HepG2 (cell line): Measurements from ENCODE around the gene NINL. TPM values are rescaled to one million over a fixed set of nuclear protein-coding genes. Genes with fewer than 3 reads are reported as not detected.

Experiments
- BCL3 ChIP-seq: sonication (generic); formaldehyde crosslinking; IDR thresholded peaks from 2 replicates; pipeline ENCODE4 v1.5.1; 2020; ENCODE audit warnings: mild to moderate bottlenecking, missing genetic modification reagents, moderate library complexity
- ELF4 ChIP-seq: sonication (generic); formaldehyde crosslinking; IDR thresholded peaks from 2 replicates; pipeline ENCODE4 v1.5.0; 2020; ENCODE audit warnings: missing genetic modification reagents, mild to moderate bottlenecking, moderate library complexity, borderline replicate concordance
- ELK4 ChIP-seq: sonication (generic); formaldehyde crosslinking; IDR thresholded peaks from 2 replicates; pipeline ENCODE4 v1.9.0; 2021; ENCODE audit warnings: missing genetic modification reagents, borderline replicate concordance
- GLI4 ChIP-seq: sonication (generic); formaldehyde crosslinking; IDR thresholded peaks from 2 replicates; pipeline ENCODE4 v1.5.1; 2020; ENCODE audit warnings: missing genetic modification reagents, mild to moderate bottlenecking, moderate library complexity, borderline replicate concordance
- HES4 ChIP-seq: sonication (generic); formaldehyde crosslinking; IDR thresholded peaks from 2 replicates; pipeline ENCODE4 v1.9.0; 2021; ENCODE audit warnings: mild to moderate bottlenecking, missing genetic modification reagents, borderline replicate concordance
- PRDM15 ChIP-seq: sonication (generic); formaldehyde crosslinking; IDR thresholded peaks from 2 replicates; pipeline ENCODE4 v1.4.0; 2020; ENCODE audit warnings: missing genetic modification reagents
- RFX1 ChIP-seq: fragments of 450-650 bp; IDR thresholded peaks from 2 replicates; pipeline ENCODE4 v1.6.1; 2017
- TAF15 ChIP-seq: fragments of 200-400 bp; formaldehyde crosslinking; IDR thresholded peaks from one replicate; pipeline ENCODE4 v1.6.1; 2018; ENCODE audit warnings: mild to moderate bottlenecking, low read depth, low read length; ENCODE audit not compliant: poor library complexity, severe bottlenecking
- TRIM22 ChIP-seq: fragments of 450-650 bp; IDR thresholded peaks from 2 replicates; pipeline ENCODE4 v1.6.1; 2017
- XRCC5 ChIP-seq: fragments of 200-400 bp; formaldehyde crosslinking; optimal IDR thresholded peaks from 2 replicates; pipeline ENCODE3; 2017; ENCODE audit warnings: mild to moderate bottlenecking, low read length
- ZBTB38 ChIP-seq: sonication (generic); formaldehyde crosslinking; IDR thresholded peaks from 2 replicates; pipeline ENCODE4 v1.5.1; 2020; ENCODE audit warnings: mild to moderate bottlenecking, missing genetic modification reagents
- ZNF280B ChIP-seq: sonication (generic); formaldehyde crosslinking; IDR thresholded peaks from 2 replicates; pipeline ENCODE4 v1.5.0; 2020; ENCODE audit warnings: missing genetic modification reagents, mild to moderate bottlenecking, borderline replicate concordance
- ZNF512B ChIP-seq: sonication (generic); formaldehyde crosslinking; IDR thresholded peaks from 2 replicates; pipeline ENCODE4 v1.5.1; 2020; ENCODE audit warnings: missing genetic modification reagents, mild to moderate bottlenecking, borderline replicate concordance
- ZNF619 ChIP-seq: sonication (generic); formaldehyde crosslinking; IDR thresholded peaks from 2 replicates; pipeline ENCODE4 v1.4.0; 2020; ENCODE audit warnings: mild to moderate bottlenecking, missing genetic modification reagents
- ZNF788 ChIP-seq: sonication (generic); formaldehyde crosslinking; IDR thresholded peaks from 2 replicates; pipeline ENCODE4 v1.5.0; 2020; ENCODE audit warnings: mild to moderate bottlenecking, missing genetic modification reagents, borderline replicate concordance
- polyA plus RNA-seq, 8 experiments: library from polyadenylated mRNA; depleted of rRNA in 3 of 8; stranded (reverse) in 7 of 8; unstranded in 1 of 8; fragments of >200 nt; fragmentation: Illumina TruSeq in 4 of 8; extraction: Trizol in 4 of 8; gene quantifications; 2 replicates each; pipeline versions ENCODE4 v1.2.1 to v1.2.3, GENCODE V29; 2011 to 2016; ENCODE audit warnings: low read depth in 4 of 8, missing spikeins in 1 of 8, mixed read lengths in 1 of 8; ENCODE audit not compliant: insufficient read depth in 1 of 8
- total RNA-seq, 5 experiments: library from RNA; depleted of rRNA; stranded (reverse); fragments of >200 nt; fragmentation: Illumina TruSeq; extraction: Trizol; gene quantifications; 2 replicates each; pipeline ENCODE4 v1.2.3, GENCODE V29; 2016; ENCODE audit warnings: low read depth in 1 of 5

The NINL gene
- total and polyA plus RNA-seq, 2 of the 13 experiments (the other 11 are each of a cell fraction or from before 2014, with no cell fraction given) = 32.3 to 34.3 TPM

GRCh38 chr20:25623736-25624499 is 38.6 kb upstream of the NINL start, which contains the start of gene NANP (continued):
- TF ChIP-seq TRIM22 (no peak), ZBTB38 (CRISPR knock-in tag) (peak; percentile 97), ZNF280B (CRISPR knock-in tag) (peak; percentile 99), ELF4 (CRISPR knock-in tag) (peak; percentile 85), HES4 (peak; percentile 100), ZNF512B (CRISPR knock-in tag) (peak; percentile 95), ZNF619 (CRISPR knock-in tag) (peak; percentile 99), GLI4 (CRISPR knock-in tag) (peak; percentile 100), RFX1 (no peak), TAF15 (peak; percentile 92), XRCC5 (peak; percentile 14), ZNF788 (CRISPR knock-in tag) (peak; percentile 99), PRDM15 (CRISPR knock-in tag) (no peak; the same call in 1 of the 2 replicates), BCL3 (CRISPR knock-in tag) (peak; percentile 99), ELK4 (CRISPR knock-in tag) (0 out of 2 replicates have a peak, but pooled peaks have one; percentile 53)
